GM12878 (cell line): Measurements from ENCODE around the gene PLEKHG1. TPM values are rescaled to one million over a fixed set of nuclear protein-coding genes. Genes with fewer than 3 reads are reported as not detected.

ENCODE experiments used
- ATAC-seq: fragments of 200-7000 bp; cut with Tn5 transposase; 3 replicates; pipeline ENCODE4 v1.9.1; 2020; ENCODE audit warnings: mild to moderate bottlenecking, moderate library complexity
- BruUV-seq: library from RNA; stranded (reverse); fragments of 400-500 nt; replicated peaks from 2 replicates; lab custom pipeline; 2021; lab: Mats Ljungman, UMichigan
- CTCF ChIA-PET: fragments of 300-600 bp; sonication (Branson Sonifier 250); formaldehyde crosslinking; extraction: SDS; loops from one replicate; lab custom pipeline; 2021; ENCODE audit warnings: inconsistent platforms; lab: Yijun Ruan, JAX
- POLR2A ChIA-PET: fragments of 350-600 bp; formaldehyde crosslinking; extraction: SDS; loops from one replicate; lab custom pipeline; 2021; ENCODE audit warnings: inconsistent platforms; lab: Charles Lee
- RAD21 ChIA-PET: fragments of 300-600 bp; sonication (Branson Sonifier 250); formaldehyde crosslinking; loops from one replicate; lab custom pipeline; 2023; ENCODE audit warnings: antibody characterized with exemption; ENCODE audit not compliant: unreplicated experiment; lab: Charles Lee
- SMC1A ChIA-PET: fragments of 300-600 bp; sonication (Branson Sonifier 250); formaldehyde crosslinking; loops from one replicate; lab custom pipeline; 2023; ENCODE audit not compliant: unreplicated experiment, uncharacterized antibody; lab: Charles Lee
- DNase-seq: peaks from one replicate; pipeline ENCODE4 v3.0.0-alpha.2; 2011; ENCODE audit warnings: low read depth, low spot score
- FAIRE-seq: peaks from 3 replicates; lab custom pipeline; 2011; peaks lifted over from hg19 to GRCh38; lab: Jason Lieb, UNC
- H2AFZ ChIP-seq: 2 replicates; pipeline ENCODE4 v1.6.0; 2011; ENCODE audit warnings: low read depth, low read length, control low read depth; ENCODE audit not compliant: control insufficient read depth
- H3K27ac ChIP-seq: 2 replicates; pipeline ENCODE4 v1.5.1; 2011; ENCODE audit warnings: control low read depth; ENCODE audit not compliant: control insufficient read depth, insufficient read depth
- H3K27me3 ChIP-seq, 2 experiments: replicated peaks in 1 of 2; 2 replicates each; pipeline versions ENCODE4 v1.6.0 to v1.6.1; 2011; ENCODE audit warnings: low read length in 1 of 2; ENCODE audit not compliant: control insufficient read depth in 2 of 2, insufficient read depth in 2 of 2
- H3K36me3 ChIP-seq, 2 experiments: 2 replicates each; pipeline ENCODE4 v1.5.1; 2011; ENCODE audit warnings: low read length in 1 of 2; ENCODE audit not compliant: control insufficient read depth in 2 of 2, insufficient read depth in 2 of 2
- H3K4me1 ChIP-seq: 2 replicates; pipeline ENCODE4 v1.6.1; 2011; ENCODE audit warnings: mild to moderate bottlenecking, low read length, moderate library complexity, mixed read lengths; ENCODE audit not compliant: control insufficient read depth, insufficient read depth
- H3K4me2 ChIP-seq: 2 replicates; pipeline ENCODE4 v1.6.0; 2011; ENCODE audit warnings: control low read depth; ENCODE audit not compliant: control insufficient read depth, insufficient read depth
- H3K4me3 ChIP-seq: fragments of 200-600 bp; sonication (generic); 2 replicates; pipeline ENCODE4 v1.5.1; 2016
- H3K79me2 ChIP-seq: 2 replicates; pipeline ENCODE4 v1.6.0; 2011; ENCODE audit warnings: low read length; ENCODE audit not compliant: control insufficient read depth, insufficient read depth
- H3K9ac ChIP-seq: 2 replicates; pipeline ENCODE4 v1.8.0; 2011; ENCODE audit warnings: low read length, control low read depth, mixed read lengths; ENCODE audit not compliant: control insufficient read depth, insufficient read depth
- H3K9me3 ChIP-seq: replicated peaks from 3 replicates; pipeline ENCODE4 v1.5.1; 2011; ENCODE audit warnings: mild to moderate bottlenecking, low read length; ENCODE audit not compliant: control insufficient read depth, insufficient read depth
- H4K20me1 ChIP-seq: 2 replicates; pipeline ENCODE4 v1.6.0; 2011; ENCODE audit not compliant: control insufficient read depth, insufficient read depth
- BCLAF1 ChIP-seq: fragments of 450-650 bp; IDR thresholded peaks from 2 replicates; pipeline ENCODE4 v1.6.1; 2017; ENCODE audit warnings: antibody characterized with exemption, mild to moderate bottlenecking, moderate library complexity
- CHD4 ChIP-seq: fragments of 200-600 bp; sonication (generic); IDR thresholded peaks from 2 replicates; pipeline ENCODE4 v1.6.1; 2016; ENCODE audit warnings: mild to moderate bottlenecking
- ETV6 ChIP-seq, 2 experiments: fragments of 450-650 bp in 1 of 2; IDR thresholded peaks in 1 of 2; conservative IDR thresholded peaks in 1 of 2; 2 replicates each; pipeline ENCODE4 v1.6.1; 2014; ENCODE audit warnings: antibody characterized with exemption in 1 of 2, borderline replicate concordance in 1 of 2, low read depth in 1 of 2, mild to moderate bottlenecking in 1 of 2, moderate library complexity in 1 of 2
- JUNB ChIP-seq: IDR thresholded peaks from 2 replicates; pipeline ENCODE4 v1.6.1; 2016; ENCODE audit warnings: antibody characterized with exemption, mild to moderate bottlenecking
- MEF2A ChIP-seq: IDR thresholded peaks from 2 replicates; pipeline ENCODE4 v1.6.1; 2011; ENCODE audit warnings: low read depth, mild to moderate bottlenecking, low read length, moderate library complexity; ENCODE audit not compliant: insufficient read depth
- PRDM15 ChIP-seq: fragments of 450-650 bp; formaldehyde crosslinking; IDR thresholded peaks from 2 replicates; pipeline ENCODE4 v1.4.0; 2020; ENCODE audit warnings: mild to moderate bottlenecking, moderate library complexity
- RBBP5 ChIP-seq: fragments of 200-600 bp; sonication (generic); conservative IDR thresholded peaks from 2 replicates; pipeline ENCODE4 v1.6.1; 2016
- SREBF1 ChIP-seq: IDR thresholded peaks from 2 replicates; pipeline ENCODE4 v1.6.1; 2012; ENCODE audit warnings: mild to moderate bottlenecking, low read length
- STAT3 ChIP-seq: IDR thresholded peaks from 2 replicates; pipeline ENCODE4 v1.6.1; 2011; ENCODE audit warnings: low read depth, low read length, improper control_type of control experiment
- YBX1 ChIP-seq: fragments of 450-650 bp; IDR thresholded peaks from 2 replicates; pipeline ENCODE4 v1.6.1; 2016; ENCODE audit warnings: antibody characterized with exemption
- ZNF592 ChIP-seq: fragments of 450-650 bp; IDR thresholded peaks from 2 replicates; pipeline ENCODE4 v1.6.1; 2017; ENCODE audit warnings: mild to moderate bottlenecking, moderate library complexity
- ZNF622 ChIP-seq: fragments of 450-650 bp; IDR thresholded peaks from 2 replicates; pipeline ENCODE4 v1.6.1; 2017; ENCODE audit warnings: mild to moderate bottlenecking, inconsistent platforms
- ZZZ3 ChIP-seq: IDR thresholded peaks from 2 replicates; pipeline ENCODE4 v1.6.1; 2011; ENCODE audit warnings: low read depth; ENCODE audit not compliant: control insufficient read depth, insufficient read length
- WGBS: methylation state at CpG from one replicate; pipeline ENCODE4 v1.1.6; 2016; ENCODE audit warnings: low lambda C conversion rate; ENCODE audit not compliant: insufficient replicate concordance, insufficient coverage; ENCODE audit errors: missing lambda C conversion rate; 5-methylcytosine and 5-hydroxymethylcytosine counted together
- in situ Hi-C: fragments of 300-500 bp; cut with MboI; formaldehyde crosslinking; loops from 9 replicates; pipeline ENCODE4 v1.14.3; 2018; ENCODE audit warnings: mixed read lengths
- intact Hi-C: fragments of 100-400 bp; cut with micrococcal nuclease; formaldehyde crosslinking; loops from one replicate; pipeline ENCODE4 v1.14.2; 2022; ENCODE audit not compliant: unreplicated experiment
- polyA plus RNA-seq, 11 experiments: library from polyadenylated mRNA; depleted of rRNA in 4 of 11; unstranded in 6 of 11; stranded (reverse) in 5 of 11; fragments of >200 nt; fragmentation: Nextera tagmentation in 4 of 11; fragmentation: Illumina TruSeq in 1 of 11; extraction: Ambion mirVana in 4 of 11; extraction: Trizol in 1 of 11; gene quantifications; 1 replicate in 1 of 11; 2 replicates in 10 of 11; pipeline versions ENCODE4 v1.2.1 to v1.2.3, GENCODE V29; 2011 to 2016; ENCODE audit warnings: inconsistent platforms in 2 of 11, missing spikeins in 2 of 11, low read depth in 1 of 11
- total RNA-seq, 4 experiments: library from RNA; depleted of rRNA in 3 of 4; stranded (reverse); fragments of >200 nt in 3 of 4; fragmentation: Illumina TruSeq in 1 of 4; extraction: Trizol in 1 of 4; gene quantifications; 2 replicates each; pipeline versions ENCODE4 v1.2.1 to v1.2.3, GENCODE V29; 2013 to 2021

The PLEKHG1 gene
- total and polyA plus RNA-seq, 10 of the 15 experiments (the other 5 are each of a cell fraction or from before 2014, with no cell fraction given) = 0.77 to 17.2 (median 4.9) TPM

GRCh38 chr6:150580489-150580888 is 19.2 kb upstream of the PLEKHG1 start (continued):
- TF ChIP-seq ZNF592 (no peak), PRDM15 (CRISPR knock-in tag) (no peak)
- TF ChIP-seq, all 136 proteins: peak for 0

GRCh38 chr6:150584065-150584464 is 15.6 kb upstream of the PLEKHG1 start:
- ChIA-PET CTCF (interaction anchor here (0.9 kb wide), 1 partner anchor 236 kb away, joined by 3 read pairs; no protein-coding TSS in a partner anchor), SMC1A (interaction anchor here (1.4 to 1.6 kb wide), 2 partner anchors 16 to 230 kb away, joined by 3 to 4 read pairs; partner anchors contain the start of gene PLEKHG1), RAD21 (no interaction called here), POLR2A (no interaction called here)
- DNase-seq = no peak
- Histone ChIP-seq H3K9ac (no peak overlapping the region), H3K4me2 (no peak overlapping the region), H3K9me3 (no peaks in the 10 kb centered on the region), H2AFZ (no peak overlapping the region), H3K4me1 (no peaks in the 10 kb centered on the region), H3K4me3 (no peak overlapping the region), H3K27me3 (peaks cover 0 to 5% of the 10 kb centered on the region in 2 experiments; a peak in 1 of 4 replicates), H4K20me1 (no peaks in the 10 kb centered on the region), H3K79me2 (no peaks in the 10 kb centered on the region), H3K27ac (no peak overlapping the region), H3K36me3 (no peaks in the 10 kb centered on the region)
- no peak for FAIRE-seq
- WGBS = 48% methylated on average over 5 of the region's 5 CpGs
- intact Hi-C loops = no loop called here
- no TSS peak for BruUV-seq
- ATAC-seq = no peak
- in situ Hi-C loops = no loop called here
- TF ChIP-seq STAT3 (no peak), SREBF1 (no peak), ZNF622 (no peak), ZZZ3 (no peak), ETV6 (conservative IDR thresholded peaks at IDR 0.05 in 1 of 2, IDR thresholded peaks at IDR 0.05 in 1 of 2; ENCODE audit: borderline replicate concordance in 1 of 2, low read depth in 1 of 2) (no peak), MEF2A (no peak), RBBP5 (no peak), BCLAF1 (no peak), CHD4 (no peak), JUNB (no peak), YBX1 (no peak)
